SK-N-SH treated with all-trans-retinoic acid at 6 μM for 48 hours (cell line): Measurements from ENCODE around the gene PPP1R16B.

ENCODE experiments used
- ATAC-seq: fragments of 200-7000 bp; cut with Tn5 transposase; 3 replicates; pipeline ENCODE4 v1.9.1; 2020; ENCODE audit warnings: mild to moderate bottlenecking, moderate library complexity
- ARNTL ChIP-seq: fragments of 450-650 bp; formaldehyde crosslinking; IDR thresholded peaks from 2 replicates; pipeline ENCODE4 v1.5.0; 2020; ENCODE audit warnings: low read depth, mild to moderate bottlenecking, moderate library complexity, borderline replicate concordance
- BACH2 ChIP-seq: fragments of 250-450 bp; sonication (Bioruptor Pico); IDR thresholded peaks from 2 replicates; pipeline ENCODE4 v1.9.0; 2021; ENCODE audit warnings: mild to moderate bottlenecking, borderline replicate concordance
- ESRRG ChIP-seq: fragments of 250-450 bp; sonication (Bioruptor Pico); IDR thresholded peaks from 2 replicates; pipeline ENCODE4 v1.6.1; 2021; ENCODE audit warnings: mild to moderate bottlenecking
- GLIS3 ChIP-seq: fragments of 250-450 bp; sonication (Bioruptor Pico); IDR thresholded peaks from 2 replicates; pipeline ENCODE4 v1.5.0; 2020; ENCODE audit warnings: mild to moderate bottlenecking, moderate library complexity
- ISL1 ChIP-seq: fragments of 250-450 bp; sonication (Bioruptor Pico); IDR thresholded peaks from 2 replicates; pipeline ENCODE4 v2.1.2; 2022; ENCODE audit warnings: mild to moderate bottlenecking, moderate library complexity
- OSR1 ChIP-seq: fragments of 250-450 bp; sonication (Bioruptor Pico); IDR thresholded peaks from 2 replicates; pipeline ENCODE4 v1.8.0; 2022; ENCODE audit warnings: moderate library complexity, mild to moderate bottlenecking, inconsistent platforms
- PPARA ChIP-seq: fragments of 250-450 bp; sonication (Bioruptor Pico); IDR thresholded peaks from 2 replicates; pipeline ENCODE4 v1.5.0; 2020; ENCODE audit warnings: mild to moderate bottlenecking, borderline replicate concordance
- SNAI2 ChIP-seq: fragments of 250-450 bp; sonication (Bioruptor Pico); IDR thresholded peaks from 2 replicates; pipeline ENCODE4 v1.5.0; 2020; ENCODE audit warnings: mild to moderate bottlenecking, moderate library complexity
- TOX ChIP-seq: fragments of 250-450 bp; sonication (Bioruptor Pico); IDR thresholded peaks from 2 replicates; pipeline ENCODE4 v1.8.0; 2021; ENCODE audit warnings: mild to moderate bottlenecking, moderate library complexity, borderline replicate concordance
- ZC3H10 ChIP-seq: fragments of 250-450 bp; sonication (Bioruptor Pico); IDR thresholded peaks from 2 replicates; pipeline ENCODE4 v1.5.1; 2021; ENCODE audit warnings: mild to moderate bottlenecking, moderate library complexity
- ZNF565 ChIP-seq: fragments of 450-650 bp; formaldehyde crosslinking; conservative IDR thresholded peaks from 2 replicates; pipeline ENCODE4 v1.5.0; 2020; ENCODE audit warnings: low read depth, mild to moderate bottlenecking, moderate library complexity
- ZNF70 ChIP-seq: fragments of 450-650 bp; formaldehyde crosslinking; IDR thresholded peaks from 2 replicates; pipeline ENCODE4 v1.5.0; 2020; ENCODE audit warnings: mild to moderate bottlenecking, moderate library complexity
- ZNF8 ChIP-seq: fragments of 450-650 bp; formaldehyde crosslinking; IDR thresholded peaks from 2 replicates; pipeline ENCODE4 v1.5.0; 2020; ENCODE audit warnings: mild to moderate bottlenecking, moderate library complexity
- TF ChIP-seq, protein P1 (sequence below): fragments of 250-450 bp; sonication (Bioruptor Pico); IDR thresholded peaks from 2 replicates; pipeline ENCODE4 v1.5.1; 2020; ENCODE audit warnings: low read depth, mild to moderate bottlenecking, moderate library complexity
- TF ChIP-seq, protein P2 (sequence below): fragments of 250-450 bp; sonication (Bioruptor Pico); IDR thresholded peaks from 2 replicates; pipeline ENCODE4 v1.8.0; 2020; ENCODE audit warnings: mild to moderate bottlenecking, moderate library complexity, borderline replicate concordance
- TF ChIP-seq, protein P3 (sequence below): fragments of 250-450 bp; sonication (Bioruptor Pico); IDR thresholded peaks from 2 replicates; pipeline ENCODE4 v1.8.0; 2021; ENCODE audit warnings: low read depth, mild to moderate bottlenecking, moderate library complexity, borderline replicate concordance
- TF ChIP-seq, protein P4 (sequence below): fragments of 250-450 bp; sonication (Bioruptor Pico); IDR thresholded peaks from 2 replicates; pipeline ENCODE4 v1.5.1; 2021; ENCODE audit warnings: mild to moderate bottlenecking, moderate library complexity
- TF ChIP-seq, protein P5 (sequence below): fragments of 250-450 bp; sonication (Bioruptor Pico); IDR thresholded peaks from 2 replicates; pipeline ENCODE4 v1.5.0; 2020; ENCODE audit warnings: mild to moderate bottlenecking, moderate library complexity

The PPP1R16B gene

DNA sequence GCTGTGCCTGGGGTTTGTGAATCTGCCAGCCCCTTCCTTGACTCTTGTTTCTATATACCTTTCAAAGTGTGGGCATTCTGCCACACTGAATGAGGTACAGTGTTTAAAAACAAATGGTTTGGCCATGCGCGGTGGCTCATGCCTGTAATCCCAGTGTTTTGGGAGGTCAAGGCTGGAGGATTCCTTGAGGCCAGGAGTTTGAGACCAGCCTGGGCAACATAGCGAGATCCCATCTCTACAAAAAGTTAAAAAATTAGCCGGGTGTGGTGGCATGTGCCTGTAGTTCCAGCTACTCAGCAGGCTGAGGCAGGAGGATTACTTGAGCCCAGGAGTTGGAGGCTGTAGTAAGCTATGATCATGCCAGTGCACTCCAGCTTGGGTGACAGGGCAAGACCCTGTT is 126.5 kb downstream of the PPP1R16B start:
- ATAC-seq, result no peak
- TF ChIP-seq GLIS3 (CRISPR knock-in tag) (no peak), SNAI2 (no peak), ISL1 (CRISPR knock-in tag) (no peak), ZC3H10 (CRISPR knock-in tag) (no peak), PPARA (CRISPR knock-in tag) (no peak), OSR1 (CRISPR knock-in tag) (no peak), ARNTL (CRISPR knock-in tag) (no peak), ZNF70 (no peak), ESRRG (CRISPR knock-in tag) (no peak), BACH2 (CRISPR knock-in tag) (no peak), ZNF565 (CRISPR knock-in tag) (no peak)
- TF ChIP-seq, protein P1, sequence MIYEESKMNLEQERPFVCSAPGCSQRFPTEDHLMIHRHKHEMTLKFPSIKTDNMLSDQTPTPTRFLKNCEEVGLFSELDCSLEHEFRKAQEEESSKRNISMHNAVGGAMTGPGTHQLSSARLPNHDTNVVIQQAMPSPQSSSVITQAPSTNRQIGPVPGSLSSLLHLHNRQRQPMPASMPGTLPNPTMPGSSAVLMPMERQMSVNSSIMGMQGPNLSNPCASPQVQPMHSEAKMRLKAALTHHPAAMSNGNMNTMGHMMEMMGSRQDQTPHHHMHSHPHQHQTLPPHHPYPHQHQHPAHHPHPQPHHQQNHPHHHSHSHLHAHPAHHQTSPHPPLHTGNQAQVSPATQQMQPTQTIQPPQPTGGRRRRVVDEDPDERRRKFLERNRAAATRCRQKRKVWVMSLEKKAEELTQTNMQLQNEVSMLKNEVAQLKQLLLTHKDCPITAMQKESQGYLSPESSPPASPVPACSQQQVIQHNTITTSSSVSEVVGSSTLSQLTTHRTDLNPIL, result no peak
- TF ChIP-seq, protein P2, sequence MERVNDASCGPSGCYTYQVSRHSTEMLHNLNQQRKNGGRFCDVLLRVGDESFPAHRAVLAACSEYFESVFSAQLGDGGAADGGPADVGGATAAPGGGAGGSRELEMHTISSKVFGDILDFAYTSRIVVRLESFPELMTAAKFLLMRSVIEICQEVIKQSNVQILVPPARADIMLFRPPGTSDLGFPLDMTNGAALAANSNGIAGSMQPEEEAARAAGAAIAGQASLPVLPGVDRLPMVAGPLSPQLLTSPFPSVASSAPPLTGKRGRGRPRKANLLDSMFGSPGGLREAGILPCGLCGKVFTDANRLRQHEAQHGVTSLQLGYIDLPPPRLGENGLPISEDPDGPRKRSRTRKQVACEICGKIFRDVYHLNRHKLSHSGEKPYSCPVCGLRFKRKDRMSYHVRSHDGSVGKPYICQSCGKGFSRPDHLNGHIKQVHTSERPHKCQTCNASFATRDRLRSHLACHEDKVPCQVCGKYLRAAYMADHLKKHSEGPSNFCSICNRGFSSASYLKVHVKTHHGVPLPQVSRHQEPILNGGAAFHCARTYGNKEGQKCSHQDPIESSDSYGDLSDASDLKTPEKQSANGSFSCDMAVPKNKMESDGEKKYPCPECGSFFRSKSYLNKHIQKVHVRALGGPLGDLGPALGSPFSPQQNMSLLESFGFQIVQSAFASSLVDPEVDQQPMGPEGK (CRISPR knock-in tag), result no peak
- TF ChIP-seq, protein P3, sequence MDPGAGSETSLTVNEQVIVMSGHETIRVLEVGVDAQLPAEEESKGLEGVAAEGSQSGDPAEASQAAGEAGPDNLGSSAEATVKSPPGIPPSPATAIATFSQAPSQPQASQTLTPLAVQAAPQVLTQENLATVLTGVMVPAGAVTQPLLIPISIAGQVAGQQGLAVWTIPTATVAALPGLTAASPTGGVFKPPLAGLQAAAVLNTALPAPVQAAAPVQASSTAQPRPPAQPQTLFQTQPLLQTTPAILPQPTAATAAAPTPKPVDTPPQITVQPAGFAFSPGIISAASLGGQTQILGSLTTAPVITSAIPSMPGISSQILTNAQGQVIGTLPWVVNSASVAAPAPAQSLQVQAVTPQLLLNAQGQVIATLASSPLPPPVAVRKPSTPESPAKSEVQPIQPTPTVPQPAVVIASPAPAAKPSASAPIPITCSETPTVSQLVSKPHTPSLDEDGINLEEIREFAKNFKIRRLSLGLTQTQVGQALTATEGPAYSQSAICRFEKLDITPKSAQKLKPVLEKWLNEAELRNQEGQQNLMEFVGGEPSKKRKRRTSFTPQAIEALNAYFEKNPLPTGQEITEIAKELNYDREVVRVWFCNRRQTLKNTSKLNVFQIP, result no peak
- TF ChIP-seq, all 23 proteins: peak for 0

DNA sequence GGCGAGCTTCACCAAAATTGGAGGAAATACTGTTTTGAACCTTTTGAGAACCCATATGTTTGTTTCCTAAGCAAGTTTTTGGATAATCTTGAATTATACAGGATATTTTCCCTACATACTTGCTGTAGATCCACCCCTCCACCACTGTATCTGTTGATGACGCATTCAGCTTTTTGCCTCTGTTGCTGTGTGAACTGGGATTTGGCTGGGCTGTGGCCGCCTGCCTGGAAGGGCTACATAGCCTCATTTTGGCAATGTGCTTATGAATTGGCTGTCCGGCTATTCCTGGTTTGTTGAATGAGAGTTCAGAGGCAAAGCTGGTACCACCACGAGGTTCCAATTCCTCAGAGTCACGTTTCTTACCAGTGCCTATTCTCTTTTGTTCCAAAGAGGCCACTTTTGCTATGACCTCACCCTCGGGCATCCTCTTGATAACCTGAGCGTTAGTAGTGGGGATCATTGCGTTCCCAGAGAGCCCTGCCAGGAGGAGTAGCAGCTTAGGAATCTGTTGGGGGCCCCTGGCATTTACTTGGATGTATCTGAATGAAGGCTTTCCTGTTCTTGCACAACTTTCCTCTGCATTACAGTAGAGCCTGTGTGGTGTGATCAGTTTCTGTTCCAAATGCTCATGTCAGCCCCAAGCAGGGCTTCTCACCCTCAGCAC is 127.1 kb downstream of the PPP1R16B start:
- TF ChIP-seq ZNF565 (CRISPR knock-in tag) (no peak), ZC3H10 (CRISPR knock-in tag) (no peak), ZNF70 (no peak), OSR1 (CRISPR knock-in tag) (no peak), ZNF8 (CRISPR knock-in tag) (no peak), SNAI2 (no peak), TOX (CRISPR knock-in tag) (no peak), ARNTL (CRISPR knock-in tag) (no peak), ESRRG (CRISPR knock-in tag) (no peak)
- TF ChIP-seq, protein P4, sequence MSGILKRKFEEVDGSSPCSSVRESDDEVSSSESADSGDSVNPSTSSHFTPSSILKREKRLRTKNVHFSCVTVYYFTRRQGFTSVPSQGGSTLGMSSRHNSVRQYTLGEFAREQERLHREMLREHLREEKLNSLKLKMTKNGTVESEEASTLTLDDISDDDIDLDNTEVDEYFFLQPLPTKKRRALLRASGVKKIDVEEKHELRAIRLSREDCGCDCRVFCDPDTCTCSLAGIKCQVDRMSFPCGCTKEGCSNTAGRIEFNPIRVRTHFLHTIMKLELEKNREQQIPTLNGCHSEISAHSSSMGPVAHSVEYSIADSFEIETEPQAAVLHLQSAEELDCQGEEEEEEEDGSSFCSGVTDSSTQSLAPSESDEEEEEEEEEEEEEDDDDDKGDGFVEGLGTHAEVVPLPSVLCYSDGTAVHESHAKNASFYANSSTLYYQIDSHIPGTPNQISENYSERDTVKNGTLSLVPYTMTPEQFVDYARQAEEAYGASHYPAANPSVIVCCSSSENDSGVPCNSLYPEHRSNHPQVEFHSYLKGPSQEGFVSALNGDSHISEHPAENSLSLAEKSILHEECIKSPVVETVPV (CRISPR knock-in tag), result no peak
- TF ChIP-seq, protein P1, result no peak
- TF ChIP-seq, protein P5, sequence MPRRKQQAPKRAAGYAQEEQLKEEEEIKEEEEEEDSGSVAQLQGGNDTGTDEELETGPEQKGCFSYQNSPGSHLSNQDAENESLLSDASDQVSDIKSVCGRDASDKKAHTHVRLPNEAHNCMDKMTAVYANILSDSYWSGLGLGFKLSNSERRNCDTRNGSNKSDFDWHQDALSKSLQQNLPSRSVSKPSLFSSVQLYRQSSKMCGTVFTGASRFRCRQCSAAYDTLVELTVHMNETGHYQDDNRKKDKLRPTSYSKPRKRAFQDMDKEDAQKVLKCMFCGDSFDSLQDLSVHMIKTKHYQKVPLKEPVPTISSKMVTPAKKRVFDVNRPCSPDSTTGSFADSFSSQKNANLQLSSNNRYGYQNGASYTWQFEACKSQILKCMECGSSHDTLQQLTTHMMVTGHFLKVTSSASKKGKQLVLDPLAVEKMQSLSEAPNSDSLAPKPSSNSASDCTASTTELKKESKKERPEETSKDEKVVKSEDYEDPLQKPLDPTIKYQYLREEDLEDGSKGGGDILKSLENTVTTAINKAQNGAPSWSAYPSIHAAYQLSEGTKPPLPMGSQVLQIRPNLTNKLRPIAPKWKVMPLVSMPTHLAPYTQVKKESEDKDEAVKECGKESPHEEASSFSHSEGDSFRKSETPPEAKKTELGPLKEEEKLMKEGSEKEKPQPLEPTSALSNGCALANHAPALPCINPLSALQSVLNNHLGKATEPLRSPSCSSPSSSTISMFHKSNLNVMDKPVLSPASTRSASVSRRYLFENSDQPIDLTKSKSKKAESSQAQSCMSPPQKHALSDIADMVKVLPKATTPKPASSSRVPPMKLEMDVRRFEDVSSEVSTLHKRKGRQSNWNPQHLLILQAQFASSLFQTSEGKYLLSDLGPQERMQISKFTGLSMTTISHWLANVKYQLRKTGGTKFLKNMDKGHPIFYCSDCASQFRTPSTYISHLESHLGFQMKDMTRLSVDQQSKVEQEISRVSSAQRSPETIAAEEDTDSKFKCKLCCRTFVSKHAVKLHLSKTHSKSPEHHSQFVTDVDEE (CRISPR knock-in tag), result no peak
- TF ChIP-seq, protein P3, result no peak
- 0 out of 3 replicates have a peak, but pooled peaks have one; percentile 6 for ATAC-seq
